ENCODE results near the gene TMEM132E. TPM values are rescaled to one million over a fixed set of nuclear protein-coding genes. Genes with fewer than 3 reads are reported as not detected.

TMEM132E gene
- total RNA-seq, 3 donors from 2014 or later (not counting 1 experiment from before 2014, with no cell fraction given) = 0.05 to 0.08 TPM; not detected in 1

DNA sequence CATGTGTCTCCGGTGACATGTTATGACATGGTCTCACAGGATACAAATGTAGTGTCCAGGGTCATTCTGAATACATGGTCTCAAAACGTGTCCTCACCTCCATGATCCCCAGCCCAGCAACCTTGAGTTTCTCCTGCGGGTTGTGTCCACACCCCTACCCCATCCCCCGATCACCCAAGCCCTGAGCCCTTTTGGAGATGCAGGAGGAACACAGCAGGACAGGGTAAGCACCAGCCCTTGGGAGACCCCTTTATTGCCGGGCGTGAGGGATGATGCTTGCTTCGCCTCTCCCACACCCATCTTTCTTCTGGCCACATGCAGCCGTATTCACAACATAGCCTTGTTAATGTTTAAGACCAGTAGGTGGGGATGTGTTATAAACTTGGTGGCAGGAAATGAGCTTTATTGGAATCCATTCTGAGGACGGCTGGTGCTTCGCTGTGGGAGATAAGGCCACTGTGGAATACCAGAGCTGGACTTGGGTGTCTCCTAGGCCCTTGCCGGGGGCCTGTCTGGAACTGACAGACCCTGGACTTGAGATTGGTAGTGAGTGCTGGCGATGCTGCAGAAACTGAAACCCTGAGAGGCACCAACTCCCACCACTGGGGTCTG is 5.5 kb downstream of the TMEM132E start:
- H3K4me3 Mint-ChIP-seq = no peak overlapping the region
- ATAC-seq (peak in 1 of 3 donors; percentile 50), DNase-seq (peak in 1 of 2 donors; percentile 43)
- intact Hi-C loops (cut with micrococcal nuclease) = loop anchor here (10.0 kb wide), 1 partner anchor 60 kb away; no protein-coding TSS in a partner anchor
- Histone ChIP-seq H3K4me3 (ENCODE audit: low read length) (no peak overlapping the region), H3K27ac (ENCODE audit: low read length) (no peak overlapping the region), H3K4me1 (ENCODE audit: control insufficient read depth, insufficient read depth, low read length) (peaks cover 16% of the 10 kb centered on the region), H3K9me3 (ENCODE audit: control insufficient read depth, insufficient read depth, low read length) (no peaks in the 10 kb centered on the region), H3K27me3 (ENCODE audit: control insufficient read depth, insufficient read depth, low read length) (peaks cover 27% of the 10 kb centered on the region), H3K36me3 (ENCODE audit: control insufficient read depth, insufficient read depth, low read length) (no peaks in the 10 kb centered on the region)
- H3K4me1 Mint-ChIP-seq = no peaks in the 10 kb centered on the region
- TF ChIP-seq, protein P1, sequence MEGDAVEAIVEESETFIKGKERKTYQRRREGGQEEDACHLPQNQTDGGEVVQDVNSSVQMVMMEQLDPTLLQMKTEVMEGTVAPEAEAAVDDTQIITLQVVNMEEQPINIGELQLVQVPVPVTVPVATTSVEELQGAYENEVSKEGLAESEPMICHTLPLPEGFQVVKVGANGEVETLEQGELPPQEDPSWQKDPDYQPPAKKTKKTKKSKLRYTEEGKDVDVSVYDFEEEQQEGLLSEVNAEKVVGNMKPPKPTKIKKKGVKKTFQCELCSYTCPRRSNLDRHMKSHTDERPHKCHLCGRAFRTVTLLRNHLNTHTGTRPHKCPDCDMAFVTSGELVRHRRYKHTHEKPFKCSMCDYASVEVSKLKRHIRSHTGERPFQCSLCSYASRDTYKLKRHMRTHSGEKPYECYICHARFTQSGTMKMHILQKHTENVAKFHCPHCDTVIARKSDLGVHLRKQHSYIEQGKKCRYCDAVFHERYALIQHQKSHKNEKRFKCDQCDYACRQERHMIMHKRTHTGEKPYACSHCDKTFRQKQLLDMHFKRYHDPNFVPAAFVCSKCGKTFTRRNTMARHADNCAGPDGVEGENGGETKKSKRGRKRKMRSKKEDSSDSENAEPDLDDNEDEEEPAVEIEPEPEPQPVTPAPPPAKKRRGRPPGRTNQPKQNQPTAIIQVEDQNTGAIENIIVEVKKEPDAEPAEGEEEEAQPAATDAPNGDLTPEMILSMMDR (IDR thresholded peaks at IDR 0.05) = no peak
- H3K9me3 Mint-ChIP-seq = no peaks in the 10 kb centered on the region
- H3K36me3 Mint-ChIP-seq = no peaks in the 10 kb centered on the region
- peaks cover 56 to 61% of the 10 kb centered on the region in 2 donors for H3K27me3 Mint-ChIP-seq (ENCODE audit: low read depth in 2 of 2)
- H3K27ac Mint-ChIP-seq = no peak overlapping the region
- WGBS (ENCODE audit: insufficient coverage) = 43% methylated on average over 9 of the region's 12 CpGs

DNA sequence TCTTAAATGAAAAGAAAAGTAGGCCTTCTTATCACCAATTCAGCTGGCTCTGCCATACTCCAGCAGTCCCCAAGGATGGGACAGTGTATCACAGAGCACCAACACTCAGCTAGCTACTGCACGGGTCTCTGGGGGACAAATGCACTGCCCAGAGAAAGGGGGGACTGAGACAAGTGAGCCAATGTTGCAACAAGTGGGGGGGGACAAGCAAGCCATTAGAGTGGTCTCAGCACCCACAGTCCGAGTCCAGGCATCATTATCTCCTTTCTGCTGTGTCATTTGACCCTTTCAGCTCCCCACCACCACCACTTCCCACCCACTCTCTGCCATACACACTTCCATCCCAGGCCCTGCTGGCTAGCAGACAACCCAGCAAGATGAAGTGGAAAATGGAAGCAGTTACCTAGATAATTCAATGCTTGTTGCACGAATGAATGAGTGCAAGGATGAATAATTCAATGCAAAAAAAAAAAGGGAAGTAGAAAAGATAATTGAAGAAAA is 7.0 kb downstream of the TMEM132E start:
- H3K9me3 Mint-ChIP-seq = no peaks in the 10 kb centered on the region
- no peak overlapping the region for H3K27ac Mint-ChIP-seq
- no peaks in the 10 kb centered on the region for H3K36me3 ChIP-seq (ENCODE audit: control insufficient read depth, insufficient read depth, low read length)
- intact Hi-C loops (cut with micrococcal nuclease) = loop anchor here (10.0 kb wide), 1 partner anchor 62 kb away; no protein-coding TSS in a partner anchor
- no peaks in the 10 kb centered on the region for H3K4me1 Mint-ChIP-seq
- H3K27me3 Mint-ChIP-seq (ENCODE audit: low read depth in 2 of 2) = peaks cover 60 to 72% of the 10 kb centered on the region in 2 donors
- DNase-seq (no peak), ATAC-seq (no peak)
- WGBS (ENCODE audit: insufficient coverage) = 66% methylated on average over 3 of the region's 3 CpGs
- no peak overlapping the region for H3K4me3 Mint-ChIP-seq
- TF ChIP-seq, protein P1 (IDR thresholded peaks at IDR 0.05) = no peak
- no peak overlapping the region for H3K4me3 ChIP-seq (ENCODE audit: low read length)
- H3K4me1 ChIP-seq (ENCODE audit: control insufficient read depth, insufficient read depth, low read length) = peaks cover 2% of the 10 kb centered on the region
- no peak overlapping the region for H3K27ac ChIP-seq (ENCODE audit: low read length)
- no peaks in the 10 kb centered on the region for H3K36me3 Mint-ChIP-seq
- H3K27me3 ChIP-seq (ENCODE audit: control insufficient read depth, insufficient read depth, low read length) = peaks cover 18% of the 10 kb centered on the region
- no peaks in the 10 kb centered on the region for H3K9me3 ChIP-seq (ENCODE audit: control insufficient read depth, insufficient read depth, low read length)

DNA sequence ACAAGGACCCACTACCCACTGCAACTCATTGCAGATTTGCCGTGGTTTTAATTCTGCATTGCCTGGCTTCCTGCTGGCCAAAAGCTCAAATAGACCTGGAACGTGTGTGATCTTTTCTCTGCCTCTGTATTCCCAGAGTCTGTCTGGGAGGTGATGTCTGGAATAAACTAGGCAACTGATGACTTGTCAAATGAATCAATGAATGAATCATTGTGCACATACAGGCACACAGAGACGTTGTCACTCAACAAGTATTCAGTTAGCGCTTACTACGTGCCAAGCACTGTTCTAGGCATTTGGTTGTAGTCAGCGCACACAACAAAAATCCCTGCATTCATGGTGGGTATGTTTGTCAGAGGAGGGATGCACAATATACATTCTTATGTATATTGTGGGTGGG is 8.9 kb downstream of the TMEM132E start:
- no peaks in the 10 kb centered on the region for H3K36me3 ChIP-seq (ENCODE audit: control insufficient read depth, insufficient read depth, low read length)
- ATAC-seq (no peak), DNase-seq (no peak)
- no peak overlapping the region for H3K4me3 ChIP-seq (ENCODE audit: low read length)
- intact Hi-C loops (cut with micrococcal nuclease) = loop anchor here (10.0 kb wide), 1 partner anchor 63 kb away; no protein-coding TSS in a partner anchor
- TF ChIP-seq, protein P1 (IDR thresholded peaks at IDR 0.05) = no peak
- Mint-ChIP-seq H3K9me3 (no peaks in the 10 kb centered on the region), H3K27me3 (ENCODE audit: low read depth in 2 of 2) (peaks cover 57 to 62% of the 10 kb centered on the region in 2 donors), H3K4me1 (no peaks in the 10 kb centered on the region), H3K27ac (no peak overlapping the region), H3K4me3 (no peak overlapping the region), H3K36me3 (no peaks in the 10 kb centered on the region)
- WGBS (ENCODE audit: insufficient coverage) = 76% methylated on average over 6 of the region's 6 CpGs
- peaks cover 8% of the 10 kb centered on the region for H3K27me3 ChIP-seq (ENCODE audit: control insufficient read depth, insufficient read depth, low read length)
- no peaks in the 10 kb centered on the region for H3K9me3 ChIP-seq (ENCODE audit: control insufficient read depth, insufficient read depth, low read length)
- no peak overlapping the region for H3K27ac ChIP-seq (ENCODE audit: low read length)
- H3K4me1 ChIP-seq (ENCODE audit: control insufficient read depth, insufficient read depth, low read length) = no peaks in the 10 kb centered on the region
